KOPT-K1 (cell line): ENCODE measurements around the gene CERS6.

Source experiments
- H3K27ac ChIP-seq: fragments of 200-600 bp; sonication (generic); 2 replicates; pipeline ENCODE4 v1.5.1; 2016; ENCODE audit warnings: antibody characterized with exemption, mild to moderate bottlenecking, low read depth, low read length; ENCODE audit not compliant: poor library complexity, severe bottlenecking
- H3K36me3 ChIP-seq: fragments of 200-600 bp; sonication (generic); 2 replicates; pipeline ENCODE4 v1.5.1; 2017; ENCODE audit warnings: antibody characterized with exemption, mild to moderate bottlenecking, low read length, moderate library complexity; ENCODE audit not compliant: insufficient read depth
- H3K9me3 ChIP-seq: fragments of 200-600 bp; sonication (generic); 2 replicates; pipeline ENCODE4 v1.5.1; 2017; ENCODE audit warnings: antibody characterized with exemption, low read length, mild to moderate bottlenecking; ENCODE audit not compliant: insufficient read depth, poor library complexity, severe bottlenecking

Gene CERS6

GRCh38 chr2:168587307-168587706 is 131.2 kb downstream of the CERS6 start:
- no peaks in the 10 kb centered on the region for H3K36me3 ChIP-seq
- H3K9me3 ChIP-seq, result no peaks in the 10 kb centered on the region
- no peak overlapping the region for H3K27ac ChIP-seq

GRCh38 chr2:168589236-168590211 is 133.5 kb downstream of the CERS6 start:
- H3K27ac ChIP-seq, result no peak overlapping the region
- H3K9me3 ChIP-seq, result no peaks in the 10 kb centered on the region
- H3K36me3 ChIP-seq, result no peaks in the 10 kb centered on the region

DNA sequence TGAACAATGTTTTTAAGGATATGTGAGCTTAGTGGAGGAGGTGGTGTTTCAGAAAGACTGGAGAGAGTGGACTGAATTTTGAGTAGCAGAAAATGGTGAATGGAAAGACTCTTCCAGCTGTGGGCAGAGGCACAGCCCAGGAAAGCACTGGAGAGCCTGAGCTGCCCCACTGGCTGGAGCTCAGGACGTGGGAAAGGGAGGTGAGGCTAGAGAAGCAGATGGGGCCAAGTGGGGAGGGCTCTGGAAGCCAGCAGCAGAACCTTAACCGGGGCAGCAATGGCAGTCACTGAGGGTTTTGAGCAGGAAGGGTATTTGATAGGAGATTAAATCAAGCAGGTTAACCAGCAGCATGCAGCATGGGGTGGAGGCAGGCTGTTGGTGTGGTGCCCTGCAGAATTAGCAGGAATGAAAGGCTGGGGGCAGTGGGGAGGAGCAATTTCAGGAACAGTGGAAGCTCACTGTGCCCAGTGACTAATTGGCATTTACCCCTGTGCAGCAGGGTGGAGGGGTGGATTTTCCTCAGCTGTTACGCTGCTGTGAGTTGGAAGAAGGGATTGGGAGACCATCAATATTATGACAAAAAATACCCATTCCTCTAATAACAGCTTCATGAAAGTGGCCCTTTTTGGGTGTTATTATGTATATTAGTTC is 136.2 kb downstream of the CERS6 start:
- H3K27ac ChIP-seq, result no peak overlapping the region
- no peaks in the 10 kb centered on the region for H3K9me3 ChIP-seq
- no peaks in the 10 kb centered on the region for H3K36me3 ChIP-seq

GRCh38 chr2:168593713-168594112 is 137.6 kb downstream of the CERS6 start:
- no peak overlapping the region for H3K27ac ChIP-seq
- H3K36me3 ChIP-seq, result no peaks in the 10 kb centered on the region
- H3K9me3 ChIP-seq, result no peaks in the 10 kb centered on the region

- Histone ChIP-seq H3K9me3 (no peaks in the 10 kb centered on the region), H3K36me3 (no peaks in the 10 kb centered on the region), H3K27ac (peak overlapping the region; percentile 8)
These were observed 138.7 kb downstream of the CERS6 start for GRCh38 chr2:168594778-168595177.

DNA sequence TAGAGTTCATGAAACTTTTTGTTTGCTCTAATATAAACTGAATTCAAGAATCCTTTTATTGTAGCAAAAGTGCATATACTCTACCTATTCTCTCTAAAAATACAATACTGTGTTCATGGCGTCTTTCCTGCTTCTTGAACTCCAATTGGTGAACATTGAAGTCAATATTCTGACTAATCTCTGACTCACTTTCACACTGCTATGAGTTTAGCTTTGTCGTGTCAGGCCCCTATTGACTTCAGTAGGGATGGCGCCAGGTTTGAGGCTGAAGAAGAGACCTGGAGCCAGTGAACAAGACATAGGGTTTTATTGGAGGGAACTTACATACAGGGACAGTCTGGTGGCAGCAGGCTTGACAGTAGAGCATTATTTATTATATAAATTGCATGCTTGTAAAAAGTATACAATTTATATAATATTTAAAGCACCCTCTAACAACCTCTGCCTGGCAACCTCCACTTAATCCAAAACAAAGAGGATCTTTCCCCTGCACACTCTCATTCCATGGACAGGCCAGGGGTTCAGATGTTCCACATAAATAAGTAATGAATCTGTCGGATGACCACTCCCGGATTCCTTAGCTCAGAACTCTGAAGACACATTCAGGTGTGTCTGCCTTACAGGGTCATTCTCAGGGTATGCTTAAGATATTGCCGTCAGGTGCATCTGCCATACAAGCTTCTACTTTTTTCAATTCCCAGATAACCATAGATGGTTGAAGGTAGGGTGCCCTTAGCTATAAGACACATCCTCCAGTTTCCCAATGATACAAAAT is 141.0 kb downstream of the CERS6 start:
- Histone ChIP-seq H3K36me3 (no peaks in the 10 kb centered on the region), H3K27ac (no peak overlapping the region), H3K9me3 (no peaks in the 10 kb centered on the region)

- Histone ChIP-seq H3K27ac (no peak overlapping the region), H3K9me3 (peaks cover 8% of the 10 kb centered on the region), H3K36me3 (no peaks in the 10 kb centered on the region)
These were observed 143.7 kb downstream of the CERS6 start for GRCh38 chr2:168599738-168600137.

GRCh38 chr2:168600949-168601348 is 144.9 kb downstream of the CERS6 start:
- H3K27ac ChIP-seq, result no peak overlapping the region
- H3K9me3 ChIP-seq, result peaks cover 20% of the 10 kb centered on the region
- H3K36me3 ChIP-seq, result peaks cover 8% of the 10 kb centered on the region; the same call in 1 of the 2 replicates

DNA sequence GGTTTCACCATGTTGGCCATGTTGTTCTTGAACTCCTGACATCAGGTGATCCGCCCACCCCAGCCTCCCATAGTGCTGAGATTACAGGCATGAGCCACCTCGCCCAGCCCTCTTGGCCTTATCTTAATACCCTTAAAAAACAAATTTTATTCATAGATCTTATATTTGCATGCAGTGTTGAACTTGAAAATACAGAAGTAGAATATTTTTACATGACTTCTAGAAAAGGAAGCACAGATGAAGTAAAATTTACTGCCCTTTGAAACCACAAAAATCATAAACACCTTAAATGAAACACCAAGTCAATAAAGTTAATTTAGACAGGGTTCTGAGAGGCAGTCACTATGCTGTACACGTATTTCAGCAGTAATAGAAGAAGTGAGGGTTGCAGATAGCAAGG is 145.7 kb downstream of the CERS6 start:
- no peak overlapping the region for H3K27ac ChIP-seq
- peaks cover 15% of the 10 kb centered on the region; the same call in 1 of the 2 replicates for H3K36me3 ChIP-seq
- peaks cover 28% of the 10 kb centered on the region for H3K9me3 ChIP-seq

DNA sequence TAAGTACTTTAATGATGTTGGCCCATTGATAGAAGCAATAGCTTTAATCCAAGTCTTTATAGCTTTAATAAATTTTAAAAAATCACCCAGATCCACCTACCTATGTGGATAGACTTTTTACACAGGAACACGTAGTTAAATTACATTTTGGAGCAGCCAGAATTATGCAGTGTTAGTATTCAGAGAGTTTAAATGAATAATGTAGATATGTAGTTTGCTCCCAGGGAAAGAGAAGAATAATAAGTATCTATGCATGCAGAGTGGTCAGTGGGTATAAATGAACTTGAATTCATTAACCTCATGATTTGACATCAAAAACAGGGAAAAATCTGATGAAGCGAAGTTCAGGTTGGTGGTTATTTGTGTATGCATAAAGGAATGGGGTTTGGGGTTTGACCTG is 146.3 kb downstream of the CERS6 start:
- H3K27ac ChIP-seq, result no peak overlapping the region
- peaks cover 29% of the 10 kb centered on the region for H3K9me3 ChIP-seq
- H3K36me3 ChIP-seq, result peaks cover 15% of the 10 kb centered on the region; the same call in 1 of the 2 replicates

DNA sequence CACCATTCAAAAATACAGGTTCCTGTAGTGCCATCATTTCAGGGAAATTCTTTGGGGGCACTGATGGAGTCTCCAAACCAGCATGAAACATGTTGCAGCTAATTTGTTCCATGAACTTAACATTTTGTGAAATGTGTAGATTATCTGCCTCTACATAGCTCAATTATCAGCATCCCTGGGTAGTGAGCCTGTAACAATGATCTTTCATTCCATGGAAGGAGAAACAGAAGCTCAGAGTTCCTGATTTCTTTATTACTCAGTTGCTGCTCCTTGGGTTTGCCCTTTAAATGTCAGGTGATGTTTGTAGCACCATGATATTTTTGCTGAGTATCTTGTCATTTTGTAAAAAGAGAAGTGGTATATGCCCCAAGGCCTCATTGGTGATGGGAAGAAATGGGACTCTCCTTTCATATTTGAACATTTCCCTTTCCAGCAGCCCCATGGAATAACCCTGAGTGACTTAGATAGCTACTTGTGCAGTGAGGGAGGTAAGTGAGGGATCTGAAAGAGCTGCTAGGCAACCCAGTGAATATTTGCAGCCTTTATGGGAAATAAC is 146.9 kb downstream of the CERS6 start:
- Histone ChIP-seq H3K27ac (no peak overlapping the region), H3K9me3 (peaks cover 29% of the 10 kb centered on the region), H3K36me3 (peaks cover 15% of the 10 kb centered on the region; the same call in 1 of the 2 replicates)

DNA sequence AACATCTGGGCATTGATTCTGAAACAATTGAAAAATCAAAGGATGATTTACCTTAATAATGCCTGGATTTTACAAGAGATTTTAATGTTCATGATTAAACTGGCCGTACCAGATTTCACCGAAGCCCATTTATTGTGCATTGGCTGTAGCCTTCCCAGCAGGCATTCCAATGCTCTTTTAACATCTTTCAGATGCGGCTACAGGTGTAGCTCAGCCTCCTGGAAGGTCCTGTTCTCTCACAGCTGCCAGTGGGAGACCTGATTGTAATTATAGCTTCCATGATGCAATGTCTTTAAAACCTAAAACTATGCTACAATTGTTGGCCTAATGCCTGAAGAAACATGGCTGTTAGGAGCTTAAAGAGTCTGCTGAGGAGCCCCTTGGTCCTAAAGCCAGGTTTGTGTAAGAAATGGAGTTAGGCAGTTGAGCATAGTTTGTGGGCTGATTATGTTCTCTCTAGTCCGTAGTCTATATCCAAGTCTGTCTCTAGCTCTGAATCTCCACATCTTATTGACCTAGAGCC is 147.4 kb downstream of the CERS6 start:
- no peak overlapping the region for H3K27ac ChIP-seq
- H3K9me3 ChIP-seq, result peaks cover 29% of the 10 kb centered on the region
- H3K36me3 ChIP-seq, result peaks cover 15% of the 10 kb centered on the region; the same call in 1 of the 2 replicates

GRCh38 chr2:168604252-168604651 is 148.2 kb downstream of the CERS6 start:
- no peak overlapping the region for H3K27ac ChIP-seq
- H3K9me3 ChIP-seq, result peaks cover 29% of the 10 kb centered on the region
- peaks cover 15% of the 10 kb centered on the region; the same call in 1 of the 2 replicates for H3K36me3 ChIP-seq

DNA sequence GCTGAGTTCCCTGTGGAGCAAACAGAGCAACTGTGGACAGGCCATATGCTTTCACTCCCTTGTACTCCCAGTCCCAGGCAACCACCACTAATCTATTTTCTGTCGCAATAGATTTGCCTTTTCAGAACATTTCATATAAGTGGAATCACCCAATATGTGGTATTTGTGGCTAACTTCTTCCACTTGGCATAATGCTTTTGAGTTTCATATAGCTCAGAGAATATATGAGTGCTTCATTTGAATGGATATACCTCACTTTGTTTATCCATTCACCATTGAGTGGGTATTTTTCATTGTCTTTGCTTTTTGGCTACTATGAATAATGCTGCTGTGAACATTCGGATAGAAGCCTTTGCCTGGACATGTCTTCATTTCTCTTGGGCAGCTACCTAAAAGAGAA is 151.9 kb downstream of the CERS6 start:
- H3K36me3 ChIP-seq, result peaks cover 20% of the 10 kb centered on the region; the same call in 1 of the 2 replicates

More for the DNA sequence above, 151.9 kb downstream of the CERS6 start:
- Histone ChIP-seq H3K27ac (no peak overlapping the region), H3K9me3 (peaks cover 29% of the 10 kb centered on the region)
